ENCODE measurements around the gene PTH1R.

- TF ChIP-seq FOXA1 (IDR thresholded peaks at IDR 0.05) (no peak), SP1 (IDR thresholded peaks at IDR 0.05) (no peak), BHLHE40 (IDR thresholded peaks at IDR 0.05; ENCODE audit: borderline replicate concordance) (no peak), HDGF (IDR thresholded peaks at IDR 0.05; ENCODE audit: borderline replicate concordance) (no peak)
Observed at GRCh38 chr3:46932455-46933225, 55.1 kb downstream of the PTH1R start.
